ENCODE data around the gene GEMIN5. TPM values are rescaled to one million over a fixed set of nuclear protein-coding genes. Genes with fewer than 3 reads are reported as not detected.

GEMIN5 gene
- total and polyA plus RNA-seq, 2 of the 4 experiments (the other 2 are of a cell fraction): 9.0 to 31.5 TPM

DNA sequence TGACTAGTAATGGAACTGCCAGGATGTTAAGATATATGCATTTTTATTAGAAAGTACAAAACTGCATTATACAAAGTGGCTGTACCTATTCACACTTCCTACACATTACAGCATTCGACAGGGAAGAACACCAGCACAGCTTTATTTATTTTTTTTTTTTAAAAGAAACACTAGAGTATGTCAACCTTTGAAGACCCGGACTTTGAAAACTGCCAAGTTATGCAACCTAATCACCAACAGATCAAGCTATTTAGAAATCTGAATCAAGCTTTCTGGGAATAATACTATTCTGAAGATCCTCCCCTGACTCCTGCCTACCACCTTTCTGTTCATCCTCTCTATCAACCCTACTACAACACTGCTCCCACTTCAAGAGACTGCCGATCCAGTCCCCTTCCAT lies 4.5 kb downstream of the GEMIN5 start:
- H4K20me1 ChIP-seq (ENCODE audit: insufficient read depth, low read length): no peaks in the 10 kb centered on the region
- dilution Hi-C loops (cut with HindIII; ENCODE audit: low sequenced_read_pairs, unreplicated experiment) (no loop called here), intact Hi-C loops (cut with micrococcal nuclease) (no loop called here), in situ Hi-C loops (cut with MboI; ENCODE audit: low sequenced_read_pairs) (no loop called here)
- no peak overlapping the region for H2BK120ac ChIP-seq (ENCODE audit: low read depth, low read length)
- WGBS, 2 experiments (ENCODE audit: extremely low coverage in 2 of 2, insufficient read length in 1 of 2): 92% methylated on average over 2 of the region's 3 CpGs; no CpG with 5 or more reads in 1 of the 2 experiments
- H4K8ac ChIP-seq (ENCODE audit: low read depth in 2 of 2, low read length in 2 of 2): no peak overlapping the region
- BruUV-seq (replicated peaks): no TSS peak
- TF ChIP-seq CEBPB (IDR thresholded peaks at IDR 0.05; ENCODE audit: low read depth, low read length): no peak
- no peak for TF ChIP-seq MAFK (IDR thresholded peaks at IDR 0.05; ENCODE audit: low read depth, low read length)
- TF ChIP-seq USF2 (IDR thresholded peaks at IDR 0.05; ENCODE audit: low read depth, low read length): no peak
- TF ChIP-seq POLR2A (IDR thresholded peaks at IDR 0.05; ENCODE audit: low read depth, low read length): no peak
- no peak for TF ChIP-seq MXI1 (IDR thresholded peaks at IDR 0.05; ENCODE audit: borderline replicate concordance, low read depth, low read length)
- TF ChIP-seq MAZ (IDR thresholded peaks at IDR 0.05; ENCODE audit: borderline replicate concordance, low read depth, low read length): no peak
- TF ChIP-seq RFX5 (IDR thresholded peaks at IDR 0.05; ENCODE audit: low read depth, low read length): no peak
- no peak for TF ChIP-seq RAD21 (IDR thresholded peaks at IDR 0.05; ENCODE audit: low read length)
- TF ChIP-seq ELK1 (IDR thresholded peaks at IDR 0.05; ENCODE audit: borderline replicate concordance, low read depth, low read length): no peak
- no peak for TF ChIP-seq BHLHE40 (IDR thresholded peaks at IDR 0.05; ENCODE audit: low read depth, low read length)
- TF ChIP-seq FOS (IDR thresholded peaks at IDR 0.05; ENCODE audit: low read depth, low read length): no peak
- TF ChIP-seq, protein P1, sequence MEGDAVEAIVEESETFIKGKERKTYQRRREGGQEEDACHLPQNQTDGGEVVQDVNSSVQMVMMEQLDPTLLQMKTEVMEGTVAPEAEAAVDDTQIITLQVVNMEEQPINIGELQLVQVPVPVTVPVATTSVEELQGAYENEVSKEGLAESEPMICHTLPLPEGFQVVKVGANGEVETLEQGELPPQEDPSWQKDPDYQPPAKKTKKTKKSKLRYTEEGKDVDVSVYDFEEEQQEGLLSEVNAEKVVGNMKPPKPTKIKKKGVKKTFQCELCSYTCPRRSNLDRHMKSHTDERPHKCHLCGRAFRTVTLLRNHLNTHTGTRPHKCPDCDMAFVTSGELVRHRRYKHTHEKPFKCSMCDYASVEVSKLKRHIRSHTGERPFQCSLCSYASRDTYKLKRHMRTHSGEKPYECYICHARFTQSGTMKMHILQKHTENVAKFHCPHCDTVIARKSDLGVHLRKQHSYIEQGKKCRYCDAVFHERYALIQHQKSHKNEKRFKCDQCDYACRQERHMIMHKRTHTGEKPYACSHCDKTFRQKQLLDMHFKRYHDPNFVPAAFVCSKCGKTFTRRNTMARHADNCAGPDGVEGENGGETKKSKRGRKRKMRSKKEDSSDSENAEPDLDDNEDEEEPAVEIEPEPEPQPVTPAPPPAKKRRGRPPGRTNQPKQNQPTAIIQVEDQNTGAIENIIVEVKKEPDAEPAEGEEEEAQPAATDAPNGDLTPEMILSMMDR (conservative IDR thresholded peaks at IDR 0.05; ENCODE audit: low read depth, low read length): no peak
- TF ChIP-seq SMC3 (IDR thresholded peaks at IDR 0.05; ENCODE audit: low read depth, low read length): no peak
- TF ChIP-seq CHD1 (IDR thresholded peaks at IDR 0.05; ENCODE audit: low read depth, low read length): no peak
- H3K27me3 ChIP-seq (ENCODE audit: control insufficient read depth, insufficient read depth, low read length): no peaks in the 10 kb centered on the region
- no peak overlapping the region for H2BK5ac ChIP-seq (ENCODE audit: low read depth, low read length, poor library complexity, severe bottlenecking)
- H2BK15ac ChIP-seq (ENCODE audit: low read depth, low read length): no peak overlapping the region
- H2AK5ac ChIP-seq (ENCODE audit: low read depth, low read length): no peak overlapping the region
- DNase-seq (no peak), ATAC-seq (ENCODE audit: low read depth) (no peak)
- ChIA-PET POLR2A (ENCODE audit: unreplicated experiment) (no interaction called here), CTCF (no interaction called here)
- no peak overlapping the region for H3K4ac ChIP-seq (ENCODE audit: low read depth, low read length)
- no peak overlapping the region for H4K91ac ChIP-seq (ENCODE audit: insufficient read depth, low read depth, low read length)
- no peak overlapping the region for H3K4me3 ChIP-seq (ENCODE audit: insufficient read depth, low read depth, low read length)
- peaks cover 5 to 21% of the 10 kb centered on the region in 2 experiments for H3K79me1 ChIP-seq (ENCODE audit: low read depth in 1 of 2, low read length in 2 of 2)
- no peak overlapping the region for H3K14ac ChIP-seq (replicated peaks; ENCODE audit: low read depth, low read length)
- no peak overlapping the region for H2AK9ac ChIP-seq (replicated peaks; ENCODE audit: low read depth, low read length, poor library complexity)
- no peak overlapping the region for H3K56ac ChIP-seq (ENCODE audit: extremely low read depth, insufficient read depth, low read length)
- H3K4me1 ChIP-seq (ENCODE audit: control insufficient read depth, insufficient read depth, low read length): peaks cover 2% of the 10 kb centered on the region; the same call in 1 of the 2 replicates
- no peak overlapping the region for H2BK20ac ChIP-seq (ENCODE audit: low read depth, low read length)
- H3K36me3 ChIP-seq (ENCODE audit: control insufficient read depth, insufficient read depth, low read length): peaks cover 11% of the 10 kb centered on the region
- H4K5ac ChIP-seq (ENCODE audit: low read depth, low read length): no peak overlapping the region
- H3K4me2 ChIP-seq (ENCODE audit: low read depth, low read length): no peak overlapping the region
- no peaks in the 10 kb centered on the region for H3K9me3 ChIP-seq (ENCODE audit: control insufficient read depth, insufficient read depth, low read length)
- no peak overlapping the region for H2AFZ ChIP-seq (replicated peaks; ENCODE audit: low read length, poor library complexity)
- no peak overlapping the region for H3K27ac ChIP-seq (ENCODE audit: insufficient read depth, low read length)
- H3K18ac ChIP-seq (ENCODE audit: low read depth, low read length): no peak overlapping the region
- H3K9me1 ChIP-seq (ENCODE audit: insufficient read depth, low read length): peaks cover 3% of the 10 kb centered on the region; the same call in 1 of the 2 replicates
- H3K23ac ChIP-seq (ENCODE audit: low read depth, low read length): no peak overlapping the region
- no peak overlapping the region for H3K9ac ChIP-seq (ENCODE audit: low read depth, low read length)

All from IMR-90 (cell line).